Epithelial cell of proximal tubule (primary cell): ENCODE measurements around the gene ZCCHC24. TPM values are rescaled to one million over a fixed set of nuclear protein-coding genes. Genes with fewer than 3 reads are reported as not detected.
"Not testable (repeated sequence)": the region's sequence is repeated elsewhere in the genome, so short reads cannot be mapped to it uniquely, and the experiment has no call there.

Experiments used
- DNase-seq: peaks from one replicate; pipeline ENCODE4 v3.0.0-alpha.2; 2011; ENCODE audit warnings: low read depth
- H3K4me3 ChIP-seq: 2 replicates; pipeline ENCODE4 v1.5.1; 2011; ENCODE audit warnings: low read depth, mild to moderate bottlenecking, low read length
- total RNA-seq: library from RNA; depleted of rRNA; stranded (reverse); fragments of >200 nt; gene quantifications from 2 replicates; pipeline ENCODE4 v1.2.3, GENCODE V29; 2015
- TF ChIP-seq, protein P1 (sequence below): conservative IDR thresholded peaks from 2 replicates; pipeline ENCODE4 v1.5.1; 2012; ENCODE audit warnings: low read depth, mild to moderate bottlenecking, low read length

The ZCCHC24 gene
- total RNA-seq, 1 donor from 2014 or later = 4.7 TPM

DNA sequence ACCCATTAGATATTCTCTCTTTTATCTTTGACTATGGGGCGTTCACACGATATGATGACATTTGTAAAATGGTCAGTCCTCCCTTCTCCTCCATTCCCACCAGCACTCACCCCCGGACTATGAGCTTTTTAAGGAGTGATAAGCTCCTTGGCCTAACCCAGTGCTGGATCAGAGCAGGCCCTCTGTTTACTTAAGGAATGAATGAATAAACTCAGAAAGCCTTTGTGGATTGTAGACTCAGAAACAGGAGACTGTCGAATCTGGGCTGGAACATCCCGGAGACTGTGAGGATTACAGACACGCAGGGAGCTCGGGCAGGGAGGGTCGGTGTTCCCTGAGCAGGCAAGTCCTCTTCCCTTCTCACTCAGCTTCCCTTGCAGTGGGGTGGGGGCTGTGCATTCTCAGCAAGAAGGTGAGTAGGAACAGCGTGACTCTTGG lies 6.8 kb upstream of the ZCCHC24 start:
- no peak for DNase-seq
- TF ChIP-seq, protein P1, sequence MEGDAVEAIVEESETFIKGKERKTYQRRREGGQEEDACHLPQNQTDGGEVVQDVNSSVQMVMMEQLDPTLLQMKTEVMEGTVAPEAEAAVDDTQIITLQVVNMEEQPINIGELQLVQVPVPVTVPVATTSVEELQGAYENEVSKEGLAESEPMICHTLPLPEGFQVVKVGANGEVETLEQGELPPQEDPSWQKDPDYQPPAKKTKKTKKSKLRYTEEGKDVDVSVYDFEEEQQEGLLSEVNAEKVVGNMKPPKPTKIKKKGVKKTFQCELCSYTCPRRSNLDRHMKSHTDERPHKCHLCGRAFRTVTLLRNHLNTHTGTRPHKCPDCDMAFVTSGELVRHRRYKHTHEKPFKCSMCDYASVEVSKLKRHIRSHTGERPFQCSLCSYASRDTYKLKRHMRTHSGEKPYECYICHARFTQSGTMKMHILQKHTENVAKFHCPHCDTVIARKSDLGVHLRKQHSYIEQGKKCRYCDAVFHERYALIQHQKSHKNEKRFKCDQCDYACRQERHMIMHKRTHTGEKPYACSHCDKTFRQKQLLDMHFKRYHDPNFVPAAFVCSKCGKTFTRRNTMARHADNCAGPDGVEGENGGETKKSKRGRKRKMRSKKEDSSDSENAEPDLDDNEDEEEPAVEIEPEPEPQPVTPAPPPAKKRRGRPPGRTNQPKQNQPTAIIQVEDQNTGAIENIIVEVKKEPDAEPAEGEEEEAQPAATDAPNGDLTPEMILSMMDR = no peak
- no peak overlapping the region for H3K4me3 ChIP-seq

DNA sequence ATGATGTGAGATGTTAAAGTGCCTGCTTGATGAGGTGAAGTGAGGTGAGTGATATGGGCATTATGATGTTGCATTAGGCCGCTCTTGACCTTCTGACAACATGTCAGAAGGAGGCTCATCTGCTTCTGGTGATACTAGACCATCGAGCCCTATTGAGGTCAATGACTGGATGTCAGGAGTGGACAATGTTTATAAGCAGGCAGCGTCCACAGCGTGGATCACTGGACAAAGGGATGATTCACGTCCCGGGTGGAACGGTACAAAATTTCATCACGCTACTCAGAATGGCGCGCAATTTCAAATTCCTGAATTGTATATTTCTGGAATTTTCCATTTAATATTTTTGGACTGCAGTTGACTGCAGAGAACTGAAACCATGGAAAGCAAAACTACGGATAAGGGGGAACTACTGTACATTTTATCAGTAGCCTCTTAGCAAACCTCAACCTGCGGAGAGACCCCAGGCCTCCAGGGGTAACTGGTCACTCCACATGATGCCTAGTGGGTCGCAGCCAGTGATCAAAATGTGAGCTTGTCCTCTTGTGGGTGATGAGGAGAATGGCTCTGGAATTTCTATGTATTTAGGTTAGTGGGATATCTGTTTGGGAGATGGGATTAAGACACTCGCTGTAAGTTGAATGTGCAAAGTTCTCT lies 5.7 kb upstream of the ZCCHC24 start:
- DNase-seq = no peak
- TF ChIP-seq, protein P1 = no peak

DNA sequence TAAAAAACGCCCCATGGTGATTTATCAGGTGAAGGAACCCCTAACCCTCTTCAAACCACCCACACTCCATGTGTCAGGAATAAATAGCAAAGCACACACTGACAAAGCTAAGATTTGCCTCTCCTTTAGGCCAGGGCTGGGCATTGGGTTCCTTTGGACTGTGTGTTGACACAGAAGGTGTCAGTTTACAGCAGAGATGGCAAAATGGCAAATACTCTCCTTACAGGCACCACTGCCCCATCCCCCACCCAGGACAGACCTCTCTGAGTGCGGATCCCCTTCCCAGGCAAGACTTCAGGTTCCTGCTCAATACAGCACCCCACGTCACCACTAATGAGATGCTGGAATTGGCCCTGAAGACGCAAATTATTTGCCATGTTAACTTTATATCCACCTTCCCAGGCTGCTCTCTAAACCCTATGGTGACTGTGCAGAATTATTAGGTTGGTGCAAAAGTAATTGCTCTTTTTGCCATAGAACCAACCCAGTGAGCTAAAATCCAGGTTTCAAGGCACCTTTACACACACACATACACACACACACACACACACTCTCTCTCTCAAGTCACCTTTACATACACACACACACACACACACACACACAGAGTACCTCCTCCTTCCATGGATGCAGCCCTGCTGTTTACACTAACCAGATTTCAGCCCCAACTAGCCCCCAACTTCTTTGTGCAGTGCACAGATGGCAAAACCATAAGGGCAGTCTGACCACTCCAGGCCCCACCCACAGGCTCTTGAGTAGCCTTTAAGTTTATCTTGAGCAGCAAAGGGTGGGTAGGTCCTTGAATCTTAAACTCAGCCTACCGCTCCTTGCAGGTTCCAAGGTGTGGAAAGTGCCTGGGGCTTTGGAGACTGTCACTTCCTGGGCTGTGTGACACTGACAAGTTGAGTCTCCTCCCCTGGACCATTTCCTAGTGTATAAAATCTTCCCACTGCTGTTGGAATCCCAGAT lies 4.0 kb upstream of the ZCCHC24 start:
- DNase-seq = no peak
- TF ChIP-seq, protein P1 = no peak
- no peak overlapping the region for H3K4me3 ChIP-seq

More for the DNA sequence above, 5.7 kb upstream of the ZCCHC24 start:
- no peak overlapping the region for H3K4me3 ChIP-seq

DNA sequence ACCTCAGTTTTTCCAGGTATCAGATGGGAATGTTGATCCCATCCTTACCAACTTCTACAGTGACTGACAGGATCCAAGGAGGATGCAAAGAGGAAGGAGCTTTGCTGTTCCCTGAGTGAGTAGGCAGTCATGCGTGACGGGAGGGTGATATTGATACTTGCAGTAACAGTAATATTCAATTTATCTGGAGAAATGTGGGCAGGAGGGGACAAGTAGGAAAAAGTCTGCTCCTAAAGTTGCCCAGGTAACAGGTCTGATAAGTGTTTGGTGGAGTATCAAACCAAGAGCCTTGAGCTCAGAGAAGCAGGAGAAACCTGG lies 3.3 kb upstream of the ZCCHC24 start:
- TF ChIP-seq, protein P1 = no peak
- no peak for DNase-seq

DNA sequence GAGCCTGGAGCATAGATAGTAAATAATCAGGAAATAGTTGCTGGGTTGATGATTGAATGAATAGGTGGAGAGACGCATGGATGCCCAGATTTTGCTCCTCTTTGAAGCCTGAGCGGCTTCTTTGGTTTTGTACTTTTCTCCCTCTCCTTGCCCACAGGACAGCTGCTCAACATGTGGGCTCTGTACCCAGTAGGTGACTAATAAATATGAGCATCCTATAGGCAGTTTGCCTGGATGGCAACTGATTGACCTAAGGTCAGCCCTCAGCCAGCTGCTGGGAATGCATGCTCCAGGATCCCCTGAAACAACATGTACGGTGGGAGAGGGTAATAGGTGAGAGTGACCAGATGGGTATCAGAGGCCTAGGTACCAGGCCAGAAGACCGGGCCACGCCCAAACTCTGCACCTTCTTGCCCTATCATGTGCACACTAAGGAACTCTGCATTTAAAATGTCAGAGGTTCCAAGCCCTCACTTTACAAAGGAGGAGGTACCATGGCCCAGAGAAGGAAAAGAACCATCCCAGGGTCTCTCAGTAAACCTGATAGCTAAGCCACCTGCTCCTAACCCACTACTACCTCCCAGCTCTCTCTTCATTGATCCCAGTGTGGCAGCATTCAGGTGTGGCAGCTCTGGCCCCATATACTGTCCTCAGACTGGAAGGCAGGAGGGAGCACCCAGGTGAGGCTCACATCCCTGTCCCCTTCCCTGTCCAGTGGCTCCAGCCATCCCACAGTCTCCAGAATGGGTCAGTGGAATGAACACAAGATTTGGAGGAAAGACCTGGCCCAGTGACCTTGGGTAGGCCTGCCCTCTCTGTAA lies 2.7 kb upstream of the ZCCHC24 start:
- no peak overlapping the region for H3K4me3 ChIP-seq
- TF ChIP-seq, protein P1 = no peak
- DNase-seq = no peak

More for the DNA sequence above, 3.3 kb upstream of the ZCCHC24 start:
- no peak overlapping the region for H3K4me3 ChIP-seq

DNA sequence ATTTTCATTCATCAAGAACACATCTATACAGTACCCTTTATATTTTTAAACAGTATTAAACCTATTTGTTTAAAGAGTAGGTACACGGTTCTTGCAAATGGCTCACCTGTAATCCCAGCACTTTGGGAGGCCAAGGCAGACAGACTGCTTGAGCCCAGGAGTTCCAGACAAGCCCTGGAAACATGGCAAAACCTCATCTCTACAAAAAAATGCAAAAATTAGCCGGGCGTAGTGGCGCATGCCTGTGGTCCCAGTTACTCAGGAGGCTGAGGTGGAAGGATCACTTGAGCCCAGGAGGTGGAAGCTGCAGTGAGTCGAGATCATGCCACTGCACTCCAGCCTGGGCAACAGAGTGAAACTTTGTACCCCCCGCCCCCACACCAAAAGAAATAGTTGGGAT lies 1.8 kb upstream of the ZCCHC24 start:
- DNase-seq, H3K4me3 ChIP-seq: not testable (repeated sequence)

DNA sequence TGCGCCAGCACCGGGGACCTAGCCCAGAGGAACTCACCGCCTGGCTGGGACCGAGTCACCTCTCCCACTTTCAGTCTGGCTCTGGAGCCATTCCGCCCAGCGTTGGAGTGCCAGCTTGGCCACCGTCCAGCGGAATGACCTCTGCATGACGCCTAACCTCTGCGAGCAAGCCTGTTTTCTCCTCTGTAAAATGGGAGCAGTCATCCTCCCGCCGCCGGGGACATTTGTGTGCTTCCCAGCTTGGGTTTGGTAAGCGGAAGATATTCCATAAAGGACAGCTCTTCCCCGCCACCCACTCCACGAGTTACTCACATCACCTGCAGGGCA lies 1.3 kb upstream of the ZCCHC24 start:
- H3K4me3 ChIP-seq = peak overlapping the region; percentile 52
- TF ChIP-seq, protein P1 = no peak
- no peak for DNase-seq
